HepG2 (cell line): ENCODE results near the gene TBC1D32. TPM values are rescaled to one million over a fixed set of nuclear protein-coding genes. Genes with fewer than 3 reads are reported as not detected.

Experiments
- ASH2L ChIP-seq: fragments of 300-600, 200-600 bp; sonication (generic); IDR thresholded peaks from 2 replicates; pipeline ENCODE4 v1.7.0; 2017; ENCODE audit warnings: low read depth, mild to moderate bottlenecking, moderate library complexity, mixed read lengths, low read length; ENCODE audit not compliant: insufficient read length
- ATF1 ChIP-seq: IDR thresholded peaks from 2 replicates; pipeline ENCODE4 v1.6.1; 2016; ENCODE audit warnings: mild to moderate bottlenecking, control low read depth
- EEA1 ChIP-seq: sonication (generic); formaldehyde crosslinking; IDR thresholded peaks from 2 replicates; pipeline ENCODE4 v1.5.1; 2020; ENCODE audit warnings: mild to moderate bottlenecking, missing genetic modification reagents, borderline replicate concordance
- GATAD2A ChIP-seq: IDR thresholded peaks from 2 replicates; pipeline ENCODE4 v1.6.1; 2016
- HIC2 ChIP-seq: sonication (generic); formaldehyde crosslinking; IDR thresholded peaks from 2 replicates; pipeline ENCODE4 v1.9.0; 2022; ENCODE audit warnings: low read depth, missing genetic modification reagents
- JARID2 ChIP-seq: sonication (generic); formaldehyde crosslinking; IDR thresholded peaks from 2 replicates; pipeline ENCODE4 v1.8.1; 2023; ENCODE audit warnings: missing genetic modification reagents, inconsistent platforms; ENCODE audit not compliant: insufficient replicate concordance
- JUNB ChIP-seq: sonication (generic); formaldehyde crosslinking; IDR thresholded peaks from 2 replicates; pipeline ENCODE4 v1.8.0; 2022; ENCODE audit warnings: missing genetic modification reagents, mild to moderate bottlenecking, borderline replicate concordance
- MIXL1 ChIP-seq: IDR thresholded peaks from 2 replicates; pipeline ENCODE4 v1.6.1; 2016
- MXD4 ChIP-seq: IDR thresholded peaks from 2 replicates; pipeline ENCODE4 v1.6.1; 2016; ENCODE audit warnings: mild to moderate bottlenecking, missing biosample characterization, missing genetic modification reagents
- MXI1 ChIP-seq: IDR thresholded peaks from 3 replicates; pipeline ENCODE4 v1.6.1; 2012; ENCODE audit warnings: low read depth, low read length, inconsistent platforms, borderline replicate concordance
- NAIF1 ChIP-seq: sonication (generic); formaldehyde crosslinking; IDR thresholded peaks from 2 replicates; pipeline ENCODE4 v1.5.0; 2020; ENCODE audit warnings: mild to moderate bottlenecking, missing genetic modification reagents, borderline replicate concordance
- NFKBIZ ChIP-seq: IDR thresholded peaks from 2 replicates; pipeline ENCODE4 v1.6.1; 2018; ENCODE audit warnings: missing genetic modification reagents, missing compliant biosample characterization
- POLR2A ChIP-seq, 2 experiments: IDR thresholded peaks; 2 replicates each; pipeline ENCODE4 v1.6.1; 2011; ENCODE audit warnings: low read depth in 2 of 2, low read length in 2 of 2, mild to moderate bottlenecking in 1 of 2, moderate library complexity in 1 of 2; ENCODE audit not compliant: insufficient read depth in 1 of 2
- RXRA ChIP-seq: sonication (generic); formaldehyde crosslinking; IDR thresholded peaks from 2 replicates; pipeline ENCODE4 v1.5.1; 2020; ENCODE audit warnings: missing genetic modification reagents
- SOX13 ChIP-seq, 3 experiments: fragments of 450-650 bp in 1 of 3; sonication (generic) in 1 of 3; formaldehyde crosslinking in 1 of 3; IDR thresholded peaks in 2 of 3; conservative IDR thresholded peaks in 1 of 3; 2 replicates each; pipeline versions ENCODE4 v1.5.0 to v1.6.1; 2016 to 2020; ENCODE audit warnings: antibody characterized with exemption in 1 of 3, mild to moderate bottlenecking in 1 of 3, missing compliant biosample characterization in 1 of 3, missing genetic modification reagents in 1 of 3, moderate library complexity in 1 of 3
- SRF ChIP-seq: IDR thresholded peaks from 2 replicates; pipeline ENCODE4 v1.6.1; 2011; ENCODE audit warnings: mild to moderate bottlenecking, low read depth, low read length, moderate library complexity
- TBL1XR1 ChIP-seq: fragments of 150-350 bp; IDR thresholded peaks from 2 replicates; pipeline ENCODE4 v1.6.1; 2014; ENCODE audit warnings: borderline replicate concordance, low read length; ENCODE audit not compliant: partially characterized antibody
- ZBTB7B ChIP-seq: sonication (generic); formaldehyde crosslinking; IDR thresholded peaks from 2 replicates; pipeline ENCODE4 v1.4.0; 2020; ENCODE audit warnings: missing genetic modification reagents
- ZFY ChIP-seq: sonication (generic); formaldehyde crosslinking; IDR thresholded peaks from 2 replicates; pipeline ENCODE4 v1.4.0; 2020; ENCODE audit warnings: missing genetic modification reagents
- ZKSCAN5 ChIP-seq: sonication (generic); formaldehyde crosslinking; IDR thresholded peaks from 2 replicates; pipeline ENCODE4 v1.5.1; 2020; ENCODE audit warnings: mild to moderate bottlenecking, missing genetic modification reagents
- ZNF143 ChIP-seq: sonication (generic); formaldehyde crosslinking; IDR thresholded peaks from 2 replicates; pipeline ENCODE4 v1.4.0; 2020; ENCODE audit warnings: missing genetic modification reagents
- ZNF180 ChIP-seq: sonication (generic); formaldehyde crosslinking; IDR thresholded peaks from 2 replicates; pipeline ENCODE4 v1.4.0; 2020; ENCODE audit warnings: low read depth, missing genetic modification reagents, borderline replicate concordance
- ZNF292 ChIP-seq: sonication (generic); formaldehyde crosslinking; IDR thresholded peaks from 2 replicates; pipeline ENCODE4 v1.8.1; 2022; ENCODE audit warnings: mild to moderate bottlenecking, low read depth, missing genetic modification reagents, borderline replicate concordance
- ZNF460 ChIP-seq: sonication (generic); formaldehyde crosslinking; IDR thresholded peaks from 2 replicates; pipeline ENCODE4 v1.5.1; 2020; ENCODE audit warnings: missing genetic modification reagents, mild to moderate bottlenecking, borderline replicate concordance
- ZNF570 ChIP-seq: sonication (generic); formaldehyde crosslinking; IDR thresholded peaks from 2 replicates; pipeline ENCODE4 v1.4.0; 2020; ENCODE audit warnings: mild to moderate bottlenecking, missing genetic modification reagents, borderline replicate concordance
- ZNF678 ChIP-seq: sonication (generic); formaldehyde crosslinking; IDR thresholded peaks from 2 replicates; pipeline ENCODE4 v1.4.0; 2020; ENCODE audit warnings: mild to moderate bottlenecking, missing genetic modification reagents
- polyA plus RNA-seq, 8 experiments: library from polyadenylated mRNA; depleted of rRNA in 3 of 8; stranded (reverse) in 7 of 8; unstranded in 1 of 8; fragments of >200 nt; fragmentation: Illumina TruSeq in 4 of 8; extraction: Trizol in 4 of 8; gene quantifications; 2 replicates each; pipeline versions ENCODE4 v1.2.1 to v1.2.3, GENCODE V29; 2011 to 2016; ENCODE audit warnings: low read depth in 4 of 8, missing spikeins in 1 of 8, mixed read lengths in 1 of 8; ENCODE audit not compliant: insufficient read depth in 1 of 8
- total RNA-seq, 5 experiments: library from RNA; depleted of rRNA; stranded (reverse); fragments of >200 nt; fragmentation: Illumina TruSeq; extraction: Trizol; gene quantifications; 2 replicates each; pipeline ENCODE4 v1.2.3, GENCODE V29; 2016; ENCODE audit warnings: low read depth in 1 of 5
- TF ChIP-seq, protein P1 (sequence below): sonication (generic); formaldehyde crosslinking; IDR thresholded peaks from 2 replicates; pipeline ENCODE4 v1.4.0; 2020; ENCODE audit warnings: missing genetic modification reagents, mild to moderate bottlenecking, borderline replicate concordance

The TBC1D32 gene
- total and polyA plus RNA-seq, 2 of the 13 experiments (the other 11 are each of a cell fraction or from before 2014, with no cell fraction given): 2.0 to 4.8 TPM

GRCh38 chr6:121334299-121335086, at the start of gene TBC1D32 (continued):
- TF ChIP-seq, protein P1, sequence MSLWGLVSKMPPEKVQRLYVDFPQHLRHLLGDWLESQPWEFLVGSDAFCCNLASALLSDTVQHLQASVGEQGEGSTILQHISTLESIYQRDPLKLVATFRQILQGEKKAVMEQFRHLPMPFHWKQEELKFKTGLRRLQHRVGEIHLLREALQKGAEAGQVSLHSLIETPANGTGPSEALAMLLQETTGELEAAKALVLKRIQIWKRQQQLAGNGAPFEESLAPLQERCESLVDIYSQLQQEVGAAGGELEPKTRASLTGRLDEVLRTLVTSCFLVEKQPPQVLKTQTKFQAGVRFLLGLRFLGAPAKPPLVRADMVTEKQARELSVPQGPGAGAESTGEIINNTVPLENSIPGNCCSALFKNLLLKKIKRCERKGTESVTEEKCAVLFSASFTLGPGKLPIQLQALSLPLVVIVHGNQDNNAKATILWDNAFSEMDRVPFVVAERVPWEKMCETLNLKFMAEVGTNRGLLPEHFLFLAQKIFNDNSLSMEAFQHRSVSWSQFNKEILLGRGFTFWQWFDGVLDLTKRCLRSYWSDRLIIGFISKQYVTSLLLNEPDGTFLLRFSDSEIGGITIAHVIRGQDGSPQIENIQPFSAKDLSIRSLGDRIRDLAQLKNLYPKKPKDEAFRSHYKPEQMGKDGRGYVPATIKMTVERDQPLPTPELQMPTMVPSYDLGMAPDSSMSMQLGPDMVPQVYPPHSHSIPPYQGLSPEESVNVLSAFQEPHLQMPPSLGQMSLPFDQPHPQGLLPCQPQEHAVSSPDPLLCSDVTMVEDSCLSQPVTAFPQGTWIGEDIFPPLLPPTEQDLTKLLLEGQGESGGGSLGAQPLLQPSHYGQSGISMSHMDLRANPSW: no peak; the same call in 1 of the 2 replicates
- TF ChIP-seq EEA1 (CRISPR knock-in tag) (no peak), NFKBIZ (CRISPR knock-in tag) (0 out of 2 replicates have a peak, but pooled peaks have one; percentile 37), POLR2A (IDR thresholded peaks at IDR 0.05; ENCODE audit: insufficient read depth in 1 of 2, low read depth in 2 of 2, low read length in 2 of 2) (peak; percentile 54 to 57; a peak in 2 of 4 replicates), ZNF180 (CRISPR knock-in tag) (no peak), ASH2L (peak; percentile 96), ZNF143 (CRISPR knock-in tag) (peak; percentile 35; the same call in 1 of the 2 replicates), ZNF678 (CRISPR knock-in tag) (peak; percentile 81; the same call in 1 of the 2 replicates), SRF (no peak), MXI1 (peak; percentile 89; the same call in 2 of the 3 replicates), ZBTB7B (CRISPR knock-in tag) (peak; percentile 62; the same call in 1 of the 2 replicates), ZNF570 (no peak), RXRA (peak; percentile 66), ZNF460 (CRISPR knock-in tag) (no peak), NAIF1 (peak; percentile 92), SOX13 (IDR thresholded peaks at IDR 0.05) (no peak), SOX13 (CRISPR knock-in tag; conservative IDR thresholded peaks at IDR 0.05 in 1 of 2, IDR thresholded peaks at IDR 0.05 in 1 of 2) (peak in 1 of 2 experiments; percentile 49; a peak in 1 of 4 replicates), MIXL1 (CRISPR knock-in tag) (peak; percentile 20; the same call in 1 of the 2 replicates), MXD4 (peak; percentile 91), ZNF292 (peak; percentile 83), JUNB (CRISPR knock-in tag) (peak; percentile 66; the same call in 1 of the 2 replicates), ZKSCAN5 (0 out of 2 replicates have a peak, but pooled peaks have one; percentile 36), ATF1 (CRISPR knock-in tag) (peak; percentile 95), TBL1XR1 (no peak), GATAD2A (CRISPR knock-in tag) (peak; percentile 81), ZFY (peak; percentile 34; the same call in 1 of the 2 replicates), JARID2 (CRISPR knock-in tag) (no peak), HIC2 (CRISPR knock-in tag) (0 out of 2 replicates have a peak, but pooled peaks have one; percentile 35)
